Pulmonary artery endothelial cell (primary cell): ENCODE results near the gene MAOB. TPM values are rescaled to one million over a fixed set of nuclear protein-coding genes. Genes with fewer than 3 reads are reported as not detected.
"Not testable (repeated sequence)": the region's sequence is repeated elsewhere in the genome, so short reads cannot be mapped to it uniquely, and the experiment has no call there.

Experiments used
- DNase-seq: peaks from one replicate; pipeline ENCODE4 v3.0.0-alpha.2; 2011; ENCODE audit warnings: low read depth, low spot score
- total RNA-seq: library from RNA; depleted of rRNA; stranded (reverse); fragments of >200 nt; gene quantifications from 2 replicates; pipeline ENCODE4 v1.2.3, GENCODE V29; 2014

Gene MAOB
- total RNA-seq, 1 donor from 2014 or later: not detected

DNA sequence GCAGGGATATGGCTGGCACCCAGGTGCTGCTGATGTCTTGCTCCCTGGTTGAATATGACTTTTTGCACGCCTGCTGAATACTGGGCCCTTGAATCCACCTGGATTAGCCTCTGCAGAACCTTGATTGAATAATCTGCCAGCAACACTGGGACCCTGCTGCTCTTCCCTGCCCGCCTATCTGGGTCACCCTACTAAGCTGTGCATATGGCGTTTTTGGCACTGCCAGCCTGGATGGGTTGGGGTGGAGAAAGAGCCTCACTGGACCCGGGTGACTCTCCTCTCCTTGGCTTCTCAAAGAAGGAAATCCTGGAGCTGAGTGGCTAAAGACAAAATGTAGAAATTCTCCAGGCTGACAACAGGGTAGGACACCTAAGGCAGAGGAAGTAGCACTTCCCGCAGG, 126.2 kb downstream of the MAOB start:
- DNase-seq: no peak

DNA sequence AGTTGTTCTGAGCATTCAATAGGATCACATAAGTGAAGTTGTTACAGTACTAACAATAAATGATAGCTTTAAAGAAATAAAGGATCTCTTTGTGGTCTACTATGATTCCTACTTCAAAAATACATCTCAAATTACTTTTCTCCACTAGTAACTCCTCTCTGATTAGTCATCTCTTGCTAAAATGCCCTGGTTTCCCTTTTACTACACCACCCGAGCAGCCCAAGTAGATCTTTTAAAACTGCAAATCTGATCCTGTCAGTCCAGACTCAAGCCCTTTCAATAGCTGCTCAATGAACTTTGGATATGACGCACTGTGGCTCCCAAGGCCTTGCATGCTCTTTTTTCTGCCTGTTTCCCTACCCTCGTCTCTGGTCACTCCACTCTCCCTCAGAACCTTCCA, 128.6 kb downstream of the MAOB start:
- DNase-seq: no peak

DNA sequence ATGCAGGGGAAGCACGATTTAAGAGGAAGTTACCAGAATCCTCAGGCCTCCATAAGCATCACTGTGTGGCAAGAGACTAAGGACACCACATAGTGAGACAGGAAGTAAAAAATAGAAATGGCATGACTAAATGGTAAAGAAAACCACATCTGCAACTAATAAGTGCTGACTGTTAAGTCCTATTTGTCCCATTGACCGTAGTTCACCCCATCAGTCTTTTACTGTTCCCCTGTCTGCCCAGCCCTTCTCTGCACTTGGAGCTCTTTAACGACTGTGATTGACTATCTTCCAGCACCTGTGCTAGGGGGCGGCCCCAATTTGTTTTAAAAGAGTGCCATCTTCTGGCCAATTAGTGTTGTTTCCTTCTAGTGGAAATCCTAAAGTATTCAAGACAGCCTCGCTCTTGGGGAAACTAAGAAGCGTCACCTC, 132.0 kb downstream of the MAOB start:
- no peak for DNase-seq

DNA sequence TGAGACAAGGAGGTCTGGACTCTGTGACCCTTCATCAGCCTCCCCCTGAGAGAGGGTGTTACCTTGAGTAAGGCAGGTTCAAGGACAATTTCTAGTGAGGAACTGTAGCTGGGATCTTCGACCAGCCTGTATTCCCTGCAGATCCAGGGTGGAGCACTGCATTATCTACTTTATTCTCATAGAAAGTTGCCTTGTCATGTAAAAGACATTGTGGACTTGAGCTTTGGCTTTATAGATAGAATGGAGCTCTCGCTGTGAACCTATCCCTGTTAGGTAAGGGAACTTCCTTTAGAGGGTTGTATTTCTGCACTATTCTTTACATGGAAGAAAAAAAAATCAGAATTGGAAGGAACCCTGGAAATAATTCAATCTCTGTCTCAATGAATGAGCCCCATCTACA, 134.8 kb downstream of the MAOB start:
- no peak for DNase-seq

DNA sequence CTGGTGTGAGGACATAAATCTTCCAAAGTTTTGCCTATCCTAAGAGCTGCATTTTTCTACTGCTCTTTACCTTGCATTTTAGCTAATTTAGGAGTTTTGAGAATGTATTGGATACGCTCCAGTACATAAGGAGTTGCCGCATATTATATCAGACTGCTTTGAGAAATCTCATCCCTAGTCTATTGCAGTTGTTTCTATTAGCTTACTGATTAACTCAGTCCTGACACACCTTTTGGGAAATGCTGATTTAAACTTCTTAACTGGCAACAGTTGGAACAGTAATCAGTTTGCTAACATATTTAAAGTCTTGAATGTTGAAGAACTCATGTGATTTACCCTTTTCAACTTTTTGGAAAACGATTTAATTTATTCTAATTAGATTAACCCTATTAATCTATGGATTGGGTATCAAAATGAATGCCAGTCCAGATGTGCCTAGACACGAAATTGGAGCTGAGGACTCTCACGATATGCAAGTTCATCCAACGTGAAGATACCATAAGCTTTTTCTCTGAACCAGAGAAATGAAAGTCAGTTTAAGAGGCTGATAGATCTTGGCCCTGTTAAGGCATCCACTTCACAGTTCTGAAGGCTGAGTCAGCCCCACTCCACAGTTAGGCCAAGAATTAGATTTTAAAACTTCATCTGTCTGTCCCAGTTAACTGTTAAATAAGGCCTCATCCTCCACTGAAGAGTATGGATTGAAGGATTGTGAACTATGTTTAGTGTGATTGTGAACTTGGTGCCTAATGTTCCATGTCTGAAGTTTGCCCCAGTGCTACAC, 136.1 kb downstream of the MAOB start:
- DNase-seq: no peak

DNA sequence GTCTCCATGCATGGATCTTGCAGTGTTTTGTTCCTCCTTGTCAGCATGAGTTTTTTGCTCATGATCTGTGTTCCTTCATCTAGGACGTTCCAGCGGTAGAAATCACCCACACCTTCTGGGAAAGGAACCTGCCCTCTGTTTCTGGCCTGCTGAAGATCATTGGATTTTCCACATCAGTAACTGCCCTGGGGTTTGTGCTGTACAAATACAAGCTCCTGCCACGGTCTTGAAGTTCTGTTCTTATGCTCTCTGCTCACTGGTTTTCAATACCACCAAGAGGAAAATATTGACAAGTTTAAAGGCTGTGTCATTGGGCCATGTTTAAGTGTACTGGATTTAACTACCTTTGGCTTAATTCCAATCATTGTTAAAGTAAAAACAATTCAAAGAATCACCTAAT, 138.0 kb downstream of the MAOB start:
- no peak for DNase-seq

DNA sequence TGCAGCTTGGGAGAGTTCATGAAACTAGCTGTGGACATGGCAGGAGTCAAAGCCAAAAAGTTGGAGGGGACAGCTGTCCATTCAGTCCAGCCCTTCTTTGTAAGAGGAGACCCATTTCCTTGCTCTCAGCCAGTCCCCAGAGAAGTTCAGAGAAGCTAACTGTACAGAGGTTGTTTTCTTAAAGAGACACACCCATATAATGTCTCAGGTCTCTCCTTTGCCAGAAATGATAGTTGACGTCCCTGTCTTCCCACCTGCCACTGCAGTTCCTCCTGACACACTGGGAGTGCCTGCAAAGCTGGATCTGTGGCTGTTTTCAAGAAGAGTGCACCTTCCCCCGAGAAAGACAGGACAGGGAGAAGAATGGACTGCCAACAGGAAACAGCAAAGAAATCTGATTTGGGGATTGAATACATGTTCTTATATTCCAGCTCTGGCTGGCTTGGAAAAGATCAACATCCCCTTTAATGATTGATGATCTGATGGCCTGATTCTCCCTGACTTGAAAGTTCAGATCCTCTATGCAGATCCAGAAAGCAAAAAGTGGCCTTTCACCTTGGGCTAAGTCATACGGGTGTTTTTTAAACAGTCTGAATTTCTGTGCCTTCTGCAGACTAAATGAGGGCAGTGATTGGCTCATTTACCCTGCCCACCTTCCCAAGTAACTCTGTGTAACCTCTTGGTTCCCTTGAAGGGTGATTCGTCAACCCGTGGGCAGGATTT, 139.0 kb downstream of the MAOB start:
- DNase-seq: no peak

DNA sequence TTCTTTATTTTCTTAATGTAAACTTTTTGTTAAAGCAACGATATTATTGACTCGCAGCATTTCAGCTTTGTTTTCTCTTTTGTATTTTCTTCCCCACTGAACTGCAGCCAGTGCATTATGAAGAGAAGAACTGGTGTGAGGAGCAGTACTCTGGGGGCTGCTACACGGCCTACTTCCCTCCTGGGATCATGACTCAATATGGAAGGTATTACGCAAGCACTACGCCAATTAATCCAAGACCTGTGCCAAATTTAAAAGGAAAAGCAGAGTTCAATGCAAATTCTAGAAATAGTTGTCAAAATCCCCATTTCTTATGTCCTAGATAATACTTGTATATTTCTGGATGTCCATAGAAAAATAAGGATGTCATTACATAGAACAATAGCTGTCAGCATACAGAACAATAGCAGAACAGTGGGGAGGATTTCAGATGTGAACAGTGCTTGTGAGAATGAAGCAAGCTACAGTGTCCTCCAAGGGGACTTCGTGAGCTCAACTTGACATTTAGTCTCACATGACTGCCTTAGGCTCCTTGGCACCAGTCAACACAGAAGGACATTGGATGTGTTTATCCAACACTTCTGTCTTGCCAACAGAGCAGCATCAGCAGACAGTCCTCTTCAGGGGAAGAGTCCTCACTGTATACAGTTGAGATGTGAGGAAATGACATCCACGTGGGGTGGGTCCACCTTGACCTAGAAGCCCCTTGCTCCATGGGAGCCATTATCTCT, 140.2 kb downstream of the MAOB start:
- no peak for DNase-seq

DNA sequence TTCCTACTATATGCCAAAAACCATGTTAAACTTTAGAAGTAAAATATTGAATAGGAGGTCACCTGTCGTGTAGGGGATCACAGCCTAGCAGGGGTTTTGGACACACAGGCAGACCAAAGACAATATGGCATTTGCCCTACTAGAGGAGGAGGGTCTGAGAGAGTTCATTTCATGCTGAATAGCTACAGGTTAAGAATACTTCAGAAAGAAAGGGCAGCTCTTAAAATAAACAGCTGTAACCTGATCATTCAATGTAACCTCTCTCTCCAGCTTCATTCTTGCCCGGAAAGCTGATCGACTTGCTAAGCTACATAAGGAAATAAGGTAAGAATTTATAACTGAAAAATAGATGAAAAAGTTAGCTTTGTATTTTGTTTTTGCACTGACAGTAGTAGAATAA, 146.3 kb downstream of the MAOB start:
- DNase-seq: no peak

DNA sequence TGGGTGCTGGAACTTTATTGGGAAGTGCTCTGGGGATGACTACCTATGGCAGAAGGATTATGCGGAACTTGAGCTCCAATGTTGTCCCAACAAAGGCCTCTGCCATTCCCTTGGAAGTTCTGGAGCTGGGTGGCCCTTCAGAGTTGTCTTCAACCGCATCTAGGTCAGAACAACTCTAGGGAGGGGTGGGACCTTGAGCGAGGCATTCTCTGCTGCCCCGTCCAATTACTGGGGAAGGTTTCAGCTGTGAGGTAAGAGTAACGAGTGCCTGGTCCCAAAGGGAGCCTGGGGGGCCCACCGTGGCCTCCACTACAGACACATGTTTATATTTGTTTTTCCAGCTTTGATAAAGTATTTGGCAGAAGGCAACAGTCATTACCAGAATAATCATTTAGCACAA, 146.7 kb downstream of the MAOB start:
- DNase-seq: no peak

DNA sequence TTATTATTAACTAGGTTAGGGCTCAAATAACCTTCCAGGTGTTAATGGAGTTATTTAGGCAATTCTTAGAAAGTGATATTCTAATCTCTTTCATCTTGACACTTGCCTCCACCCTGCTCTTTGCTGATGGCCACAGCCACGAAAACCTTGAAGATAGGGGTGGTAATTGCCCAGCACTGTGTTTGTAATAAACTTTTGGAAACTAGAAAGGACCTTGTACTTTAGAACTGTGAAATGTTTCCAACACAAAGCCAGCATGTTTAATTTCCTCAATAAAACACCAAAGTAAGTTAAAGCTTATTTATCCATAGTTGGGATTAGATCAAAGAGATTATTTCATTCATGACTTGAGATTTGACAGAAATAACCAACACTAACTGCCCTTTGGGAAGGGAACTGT, 147.8 kb downstream of the MAOB start:
- no peak for DNase-seq

DNA sequence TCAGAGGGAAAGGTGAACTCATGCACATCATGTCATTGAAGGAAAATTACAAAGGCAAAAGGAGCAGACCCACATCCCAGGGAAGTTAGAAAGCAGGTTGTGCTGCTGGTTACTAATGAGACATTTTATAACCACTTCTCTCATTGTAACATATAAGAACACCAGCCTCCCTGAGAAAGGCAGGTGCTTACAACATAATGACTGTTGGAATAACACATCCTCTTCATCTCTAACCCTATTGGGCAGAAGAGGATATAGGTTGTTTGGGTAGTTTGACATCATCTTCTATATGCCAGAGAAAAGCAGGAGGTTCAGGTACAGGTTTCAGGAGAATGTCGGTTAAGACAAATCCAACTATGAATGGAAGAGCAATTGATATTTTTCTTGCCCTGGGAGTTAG, 148.6 kb downstream of the MAOB start:
- DNase-seq: no peak

DNA sequence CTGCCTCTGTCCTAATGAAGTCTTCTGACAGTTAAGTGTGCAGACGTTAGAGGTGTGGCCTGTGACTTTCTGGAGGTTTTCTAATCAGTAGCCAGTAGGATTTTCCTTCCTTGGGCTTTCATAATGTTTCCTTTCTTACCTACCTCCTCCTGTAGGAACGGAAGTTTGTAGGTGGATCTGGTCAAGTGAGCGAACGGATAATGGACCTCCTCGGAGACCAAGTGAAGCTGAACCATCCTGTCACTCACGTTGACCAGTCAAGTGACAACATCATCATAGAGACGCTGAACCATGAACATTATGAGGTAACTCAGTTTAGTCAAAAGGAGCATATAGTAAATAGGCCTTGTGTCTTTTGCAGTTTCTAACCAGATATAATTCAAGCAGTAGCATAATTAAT, 151.2 kb downstream of the MAOB start:
- no peak for DNase-seq

DNA sequence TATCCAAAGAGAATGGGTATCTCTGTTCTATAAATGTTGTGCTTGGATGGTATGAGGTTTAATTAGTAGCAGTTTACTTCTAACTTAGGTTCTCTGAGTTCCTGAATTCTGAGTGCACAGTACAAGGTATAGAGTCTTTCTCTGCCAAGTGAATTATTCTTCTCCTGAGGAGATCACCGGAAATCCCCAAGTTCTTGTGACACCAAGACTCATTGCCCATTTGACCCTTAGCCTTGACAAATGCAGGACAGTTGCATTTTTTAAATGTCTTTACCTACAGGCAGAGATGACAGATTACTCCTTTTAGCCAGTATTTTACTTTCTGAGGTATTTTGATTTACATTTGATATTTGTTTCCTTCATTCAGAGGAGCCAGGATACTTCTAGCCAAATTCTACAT, 153.3 kb downstream of the MAOB start:
- no peak for DNase-seq

DNA sequence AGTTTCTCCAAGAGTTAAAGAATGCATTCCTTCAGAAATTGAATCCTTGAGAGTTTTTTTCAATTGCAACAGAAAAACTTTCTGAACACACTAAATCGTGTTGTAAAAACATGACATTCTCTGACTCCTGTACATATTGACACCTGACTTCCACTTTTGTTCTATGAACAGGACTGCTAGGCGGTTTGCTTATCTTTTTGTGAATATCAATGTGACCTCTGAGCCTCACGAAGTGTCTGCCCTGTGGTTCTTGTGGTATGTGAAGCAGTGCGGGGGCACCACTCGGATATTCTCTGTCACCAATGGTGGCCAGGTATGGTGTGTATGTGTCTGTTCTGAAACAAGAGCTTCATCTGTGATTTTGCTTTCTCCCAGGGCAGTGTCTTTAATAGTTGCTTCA, 154.2 kb downstream of the MAOB start:
- no peak for DNase-seq

DNA sequence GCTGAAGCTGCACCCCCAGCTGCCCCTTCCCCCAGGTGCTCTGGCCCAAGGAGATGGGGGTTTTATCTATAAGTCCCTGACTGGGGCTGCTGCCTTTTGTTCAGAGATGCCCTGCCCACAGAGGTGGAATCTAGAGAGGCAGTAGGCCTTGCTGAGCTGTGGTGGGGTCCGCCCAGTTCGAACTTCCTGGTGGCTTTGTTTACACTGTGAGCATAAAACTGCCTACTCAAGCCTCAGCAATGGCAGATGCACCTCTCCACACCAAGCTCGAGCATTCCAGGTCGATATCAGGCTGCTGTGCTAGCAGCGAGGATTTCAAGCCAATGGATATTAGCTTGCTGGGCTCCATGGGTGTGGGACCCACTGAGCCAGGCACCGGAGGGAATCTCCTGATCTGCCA, 155.0 kb downstream of the MAOB start:
- not testable (repeated sequence) for DNase-seq

DNA sequence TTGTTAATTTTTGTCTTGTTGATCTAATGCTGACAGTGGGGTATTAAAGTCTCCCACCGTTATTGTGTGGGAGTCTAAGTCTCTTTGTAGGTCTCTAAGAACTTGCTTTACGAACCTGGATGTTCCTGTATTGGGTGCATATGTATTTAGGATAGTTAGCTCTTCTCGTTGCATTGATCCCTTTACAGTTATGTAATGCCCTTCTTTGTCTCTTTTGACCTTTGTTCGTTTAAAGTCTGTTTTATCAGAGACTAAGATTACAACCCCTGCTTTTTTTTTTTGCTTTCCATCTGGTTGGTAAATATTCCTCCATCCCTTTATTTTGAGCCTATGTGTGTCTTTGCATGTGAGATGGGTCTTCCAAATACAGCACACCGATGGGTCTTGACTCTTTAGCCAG, 157.0 kb downstream of the MAOB start:
- not testable (repeated sequence) for DNase-seq

DNA sequence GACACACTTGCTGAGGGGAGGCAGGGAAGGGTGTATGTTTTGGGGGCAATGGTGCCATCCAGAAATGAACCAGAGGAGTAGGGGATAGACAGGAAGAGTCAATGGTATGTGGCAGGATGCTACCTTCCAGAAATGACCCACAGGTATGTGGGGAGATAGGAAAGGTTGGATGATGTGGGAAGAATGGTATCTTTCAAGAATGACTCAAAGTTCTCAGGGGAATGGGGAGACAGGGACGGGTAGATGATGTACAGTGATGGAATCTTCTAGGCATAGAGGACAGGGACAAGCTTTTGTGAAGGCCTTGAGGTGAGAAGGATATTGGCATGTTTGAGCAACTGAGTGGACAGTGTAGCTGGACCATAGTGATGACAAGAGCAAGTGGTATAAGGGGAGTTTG, 161.3 kb downstream of the MAOB start:
- no peak for DNase-seq

DNA sequence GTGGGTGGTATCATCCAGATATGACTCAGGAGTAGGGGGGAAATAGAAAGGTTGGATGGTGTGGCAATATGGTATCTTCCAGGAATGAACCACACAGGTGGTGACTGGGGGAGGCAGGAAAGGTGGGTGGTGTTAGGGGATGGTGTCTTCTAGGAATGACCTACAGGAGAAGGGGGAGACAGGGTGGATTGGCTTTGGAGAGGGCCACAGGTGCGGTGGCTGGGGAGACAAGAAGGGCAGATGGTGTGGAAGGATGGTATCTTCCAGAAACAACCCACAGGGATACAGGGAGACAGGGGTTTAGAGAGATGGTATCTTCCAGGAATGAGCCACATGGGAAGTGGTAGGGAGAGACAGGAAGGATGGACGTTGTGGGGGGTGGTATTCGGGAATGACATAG, 162.2 kb downstream of the MAOB start:
- no peak for DNase-seq

DNA sequence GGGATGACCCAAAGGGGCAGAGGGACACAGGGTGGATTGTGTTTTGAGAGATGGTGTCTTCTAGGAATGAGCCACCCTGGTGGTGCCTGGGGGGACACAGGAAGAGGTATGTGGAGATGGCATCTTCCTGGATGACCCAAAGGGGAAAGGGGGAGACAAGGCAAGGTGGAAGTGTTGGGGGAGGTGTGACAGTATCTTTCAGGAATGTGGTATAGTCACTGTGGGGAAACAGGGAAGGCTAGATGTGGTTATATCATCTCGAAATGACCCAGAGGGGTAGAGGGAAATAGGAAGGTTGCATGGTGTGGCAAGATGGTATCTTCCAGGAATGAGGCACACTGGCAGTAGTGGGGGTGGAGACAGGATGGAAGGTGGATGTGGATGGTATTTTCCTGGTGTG, 163.3 kb downstream of the MAOB start:
- DNase-seq: no peak

DNA sequence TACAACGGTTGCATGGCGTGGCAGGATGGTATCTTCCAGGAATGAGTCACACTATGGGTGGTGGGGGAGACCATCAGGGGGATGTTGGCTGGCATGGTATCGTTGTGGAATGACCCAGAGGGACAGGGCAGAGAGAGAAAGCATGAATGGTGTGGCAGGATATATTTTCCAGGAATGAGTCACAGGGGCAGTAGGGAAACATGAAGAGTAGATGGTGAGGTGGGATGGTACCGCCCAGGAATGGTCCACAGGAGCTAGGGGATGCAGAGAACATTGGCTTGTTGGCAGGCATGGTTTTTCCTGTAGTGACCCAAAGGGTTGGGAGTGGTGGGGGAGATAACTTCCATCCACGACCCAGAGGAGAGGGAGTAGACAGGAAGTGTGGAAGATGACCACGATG, 163.7 kb downstream of the MAOB start:
- no peak for DNase-seq

DNA sequence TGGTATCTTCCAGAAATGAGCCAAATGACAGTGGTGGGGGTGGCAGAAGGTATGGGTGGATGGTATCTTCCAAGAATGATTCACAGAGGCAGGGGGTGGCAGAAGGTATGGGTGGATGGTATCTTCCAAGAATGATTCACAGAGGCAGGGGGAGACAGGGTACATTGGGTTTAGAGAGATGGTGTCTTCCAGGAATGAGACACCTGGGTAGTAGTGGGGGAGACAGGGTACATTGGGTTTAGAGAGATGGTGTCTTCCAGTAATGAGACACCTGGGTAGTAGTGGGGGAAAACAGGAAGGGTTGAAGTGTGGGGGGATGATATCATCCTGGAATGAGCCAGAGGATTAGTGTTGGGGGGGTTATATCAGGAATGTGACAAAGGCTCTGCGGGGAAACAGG, 164.2 kb downstream of the MAOB start:
- no peak for DNase-seq

DNA sequence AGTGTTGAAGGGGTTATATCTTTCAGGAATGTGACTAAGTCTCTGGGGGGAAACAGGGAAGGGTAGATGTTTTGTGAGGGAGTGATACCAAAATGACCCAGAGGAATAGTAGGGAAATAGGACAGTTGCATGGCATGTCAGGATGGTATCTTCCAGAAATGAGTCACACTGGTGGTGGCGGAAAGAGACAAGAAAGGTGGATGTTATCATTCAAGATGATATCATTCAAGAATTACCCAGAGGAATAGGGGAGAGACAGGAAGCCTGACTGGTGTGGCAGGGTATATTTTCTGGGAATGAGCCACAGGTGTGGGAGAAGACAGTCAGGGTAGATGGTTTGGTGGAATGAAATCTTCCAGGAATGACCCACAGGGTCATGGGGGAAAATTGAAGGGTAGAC, 165.1 kb downstream of the MAOB start:
- DNase-seq: no peak
